Thymus (tissue), 11 donors: ENCODE results near the gene NEU2. TPM values are rescaled to one million over a fixed set of nuclear protein-coding genes. Genes with fewer than 3 reads are reported as not detected.
A peak's percentile ranks its signal among the peaks of the same experiment; 100 is the strongest.

ENCODE experiments used
- DNase-seq, 9 donors: peaks; one replicate each; pipeline ENCODE4 v3.0.0-alpha.2; 2013; ENCODE audit warnings: low spot score in 9 of 9, low read depth in 6 of 9, missing footprints in 1 of 9
- H3K27ac ChIP-seq, 2 donors: one replicate each; pipeline ENCODE4 v1.5.1; 2013; ENCODE audit warnings: control low read depth in 1 of 2, low read depth in 1 of 2, low read length in 1 of 2, mild to moderate bottlenecking in 1 of 2, moderate library complexity in 1 of 2
- H3K27me3 ChIP-seq, 2 donors: one replicate each; pipeline ENCODE4 v1.5.1; 2013; ENCODE audit warnings: low read length in 1 of 2; ENCODE audit not compliant: control insufficient read depth in 2 of 2, insufficient read depth in 1 of 2
- H3K36me3 ChIP-seq, 2 donors: one replicate each; pipeline ENCODE4 v1.5.1; 2013; ENCODE audit warnings: low read length in 1 of 2, mild to moderate bottlenecking in 1 of 2, moderate library complexity in 1 of 2; ENCODE audit not compliant: control insufficient read depth in 2 of 2, insufficient read depth in 2 of 2
- H3K4me1 ChIP-seq, 2 donors: one replicate each; pipeline ENCODE4 v1.5.1; 2013; ENCODE audit warnings: low read length in 2 of 2; ENCODE audit not compliant: control insufficient read depth in 2 of 2, insufficient read depth in 2 of 2
- H3K4me3 ChIP-seq, 2 donors: one replicate each; pipeline ENCODE4 v1.5.1; 2013; ENCODE audit warnings: low read length in 2 of 2, control low read depth in 1 of 2, mild to moderate bottlenecking in 1 of 2
- H3K9me3 ChIP-seq, 2 donors: one replicate each; pipeline ENCODE4 v1.5.1; 2013; ENCODE audit warnings: low read length in 1 of 2, mild to moderate bottlenecking in 1 of 2; ENCODE audit not compliant: control insufficient read depth in 2 of 2, insufficient read depth in 1 of 2
- WGBS: extraction: QIAGEN DNeasy Blood & Tissue Kit; methylation state at CpG from one replicate; pipeline ENCODE4 v1.1.7; 2013; 5-methylcytosine and 5-hydroxymethylcytosine counted together
- polyA plus RNA-seq: library from polyadenylated mRNA; stranded (reverse); fragments of 200-250 nt; gene quantifications from one replicate; pipeline ENCODE4 v1.2.3, GENCODE V29; 2013
- total RNA-seq: library from RNA; stranded (reverse); fragments of 120-200 nt; gene quantifications from one replicate; pipeline ENCODE4 v1.2.4, GENCODE V29; 2013
- donor health status: healthy.

Gene NEU2
- total and polyA plus RNA-seq, 2 donors, result not detected

GRCh38 chr2:233076749-233077148 lies 44.3 kb downstream of the NEU2 start:
- DNase-seq, result peak in 1 of 9 donors; percentile 50
- no peak overlapping the region for H3K4me3 ChIP-seq

GRCh38 chr2:233079473-233079877 lies 47.0 kb downstream of the NEU2 start:
- peaks cover 74 to 90% of the 10 kb centered on the region in 2 donors for H3K4me1 ChIP-seq

More at GRCh38 chr2:233076749-233077148, 44.3 kb downstream of the NEU2 start:
- Histone ChIP-seq H3K36me3 (peaks cover 5 to 9% of the 10 kb centered on the region in 2 donors), H3K27me3 (no peaks in the 10 kb centered on the region), H3K9me3 (peaks cover 0 to 9% of the 10 kb centered on the region in 2 donors), H3K27ac (peak overlapping the region in 1 of 2 donors; percentile 87), H3K4me1 (peaks cover 50 to 74% of the 10 kb centered on the region in 2 donors)
- 13% methylated on average over 3 of the region's 3 CpGs for WGBS

GRCh38 chr2:233079953-233080835 lies 47.7 kb downstream of the NEU2 start:
- Histone ChIP-seq H3K4me1 (peaks cover 73 to 90% of the 10 kb centered on the region in 2 donors), H3K36me3 (peaks cover 3 to 8% of the 10 kb centered on the region in 2 donors), H3K27ac (peak overlapping the region in 1 of 2 donors; percentile 58), H3K4me3 (no peak overlapping the region), H3K9me3 (peaks cover 0 to 9% of the 10 kb centered on the region in 2 donors), H3K27me3 (no peaks in the 10 kb centered on the region)
- DNase-seq, result peak in 1 of 9 donors; percentile 57
- 87% methylated on average over 20 of the region's 20 CpGs for WGBS

More at GRCh38 chr2:233079473-233079877, 47.0 kb downstream of the NEU2 start:
- H3K9me3 ChIP-seq, result peaks cover 0 to 9% of the 10 kb centered on the region in 2 donors
- peak overlapping the region; percentile 53 to 54 for H3K27ac ChIP-seq
- H3K36me3 ChIP-seq, result peaks cover under 1 to 3% of the 10 kb centered on the region in 2 donors
- DNase-seq, result peak in 1 of 9 donors; percentile 55
- WGBS, result 30% methylated on average over 10 of the region's 10 CpGs
- no peak overlapping the region for H3K4me3 ChIP-seq
- H3K27me3 ChIP-seq, result no peaks in the 10 kb centered on the region

- Histone ChIP-seq H3K27ac (peak overlapping the region in 1 of 2 donors; percentile 58), H3K4me1 (peaks cover 67 to 90% of the 10 kb centered on the region in 2 donors)
- WGBS, result 84% methylated on average over 11 of the region's 11 CpGs
Observed at GRCh38 chr2:233080836-233081229, 48.4 kb downstream of the NEU2 start.

GRCh38 chr2:233081232-233081730 lies 48.8 kb downstream of the NEU2 start:
- Histone ChIP-seq H3K27me3 (no peaks in the 10 kb centered on the region), H3K9me3 (peaks cover 0 to 9% of the 10 kb centered on the region in 2 donors), H3K4me1 (peaks cover 62 to 87% of the 10 kb centered on the region in 2 donors), H3K27ac (peak overlapping the region; percentile 58 to 61), H3K4me3 (peak overlapping the region in 1 of 2 donors; percentile 4), H3K36me3 (peaks cover 3 to 13% of the 10 kb centered on the region in 2 donors)
- WGBS, result 5% methylated on average over 9 of the region's 9 CpGs
- peak in 8 of 9 donors; percentile 56 to 94 (median 78) for DNase-seq

More at GRCh38 chr2:233080836-233081229, 48.4 kb downstream of the NEU2 start:
- Histone ChIP-seq H3K9me3 (peaks cover 0 to 9% of the 10 kb centered on the region in 2 donors), H3K4me3 (no peak overlapping the region), H3K36me3 (peaks cover 3 to 12% of the 10 kb centered on the region in 2 donors), H3K27me3 (no peaks in the 10 kb centered on the region)
- DNase-seq, result no peak

- Histone ChIP-seq H3K9me3 (peaks cover 0 to 9% of the 10 kb centered on the region in 2 donors), H3K4me1 (peaks cover 60 to 85% of the 10 kb centered on the region in 2 donors), H3K36me3 (peaks cover 3 to 13% of the 10 kb centered on the region in 2 donors), H3K27me3 (no peaks in the 10 kb centered on the region), H3K27ac (peak overlapping the region; percentile 58 to 61), H3K4me3 (peak overlapping the region in 1 of 2 donors; percentile 4)
- no peak for DNase-seq
- WGBS, result 85% methylated on average over 13 of the region's 13 CpGs
Observed at GRCh38 chr2:233081731-233082221, 49.3 kb downstream of the NEU2 start.

GRCh38 chr2:233082222-233082930 lies 49.9 kb downstream of the NEU2 start:
- 44% methylated on average over 11 of the region's 11 CpGs for WGBS
- no peaks in the 10 kb centered on the region for H3K27me3 ChIP-seq
- peaks cover 3 to 13% of the 10 kb centered on the region in 2 donors for H3K36me3 ChIP-seq
- no peak overlapping the region for H3K4me3 ChIP-seq
- H3K27ac ChIP-seq, result peak overlapping the region in 1 of 2 donors; percentile 70
- peaks cover 59 to 84% of the 10 kb centered on the region in 2 donors for H3K4me1 ChIP-seq
- peaks cover 0 to 9% of the 10 kb centered on the region in 2 donors for H3K9me3 ChIP-seq
- peak in 1 of 9 donors; percentile 37 for DNase-seq

- Histone ChIP-seq H3K27me3 (no peaks in the 10 kb centered on the region), H3K27ac (peak overlapping the region; percentile 70 to 73), H3K9me3 (peaks cover 0 to 9% of the 10 kb centered on the region in 2 donors), H3K4me3 (no peak overlapping the region), H3K4me1 (peaks cover 59 to 78% of the 10 kb centered on the region in 2 donors), H3K36me3 (peaks cover 6 to 16% of the 10 kb centered on the region in 2 donors)
- WGBS, result 53% methylated on average over 9 of the region's 9 CpGs
- DNase-seq, result peak in 1 of 9 donors; percentile 40
Observed at GRCh38 chr2:233082931-233083755, 50.7 kb downstream of the NEU2 start.
